ENCODE data around the gene GCKR.
A peak's percentile ranks its signal among the peaks of the same experiment; 100 is the strongest.
"Not testable (repeated sequence)": the region's sequence is repeated elsewhere in the genome, so short reads cannot be mapped to it uniquely, and the experiment has no call there.

Gene GCKR

GRCh38 chr2:27518113-27518781 is 21.6 kb downstream of the GCKR start:
- no peak for DNase-seq (ENCODE audit: low spot score)

DNA sequence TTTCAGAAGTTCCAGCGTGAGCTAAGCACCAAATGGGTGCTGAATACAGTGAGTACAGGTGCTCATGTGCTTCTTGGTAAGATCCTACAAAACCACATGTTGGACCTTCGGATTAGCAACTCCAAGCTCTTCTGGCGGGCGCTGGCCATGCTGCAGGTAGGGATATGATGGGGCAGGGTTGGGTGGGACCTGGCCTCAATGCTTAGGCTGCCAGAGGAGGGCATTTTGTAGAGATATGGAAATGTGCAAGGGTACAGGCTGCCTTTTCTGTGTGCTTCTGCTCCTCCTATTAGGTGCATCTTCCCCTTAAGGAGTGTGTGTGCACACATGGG is 22.1 kb downstream of the GCKR start:
- DNase-seq (ENCODE audit: low spot score): no peak

DNA sequence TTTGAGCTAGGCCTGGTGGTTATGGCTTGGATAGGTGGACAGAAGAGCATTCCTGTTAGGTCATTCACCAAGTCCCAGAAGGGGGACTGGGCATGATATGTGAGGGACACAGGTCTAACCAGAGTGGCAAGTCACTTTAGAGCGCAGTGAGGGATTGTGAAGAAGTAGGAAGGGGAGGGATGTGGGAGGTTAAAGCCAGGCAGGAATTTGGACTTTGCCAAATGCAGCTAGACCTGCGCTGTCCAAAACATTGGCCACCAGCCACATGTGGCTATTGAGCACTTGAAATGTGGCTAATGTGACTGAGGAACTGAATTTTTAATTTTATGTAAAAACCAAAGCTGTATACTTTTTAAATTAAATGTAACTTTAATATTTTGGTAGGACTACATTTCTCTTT is 23.7 kb downstream of the GCKR start:
- no peak for DNase-seq (ENCODE audit: low spot score)

- DNase-seq (ENCODE audit: low spot score): no peak
These were observed 25.8 kb downstream of the GCKR start for GRCh38 chr2:27522400-27522945.

- DNase-seq (ENCODE audit: low spot score): no peak
These were observed 30.5 kb downstream of the GCKR start for GRCh38 chr2:27527182-27527581.

DNA sequence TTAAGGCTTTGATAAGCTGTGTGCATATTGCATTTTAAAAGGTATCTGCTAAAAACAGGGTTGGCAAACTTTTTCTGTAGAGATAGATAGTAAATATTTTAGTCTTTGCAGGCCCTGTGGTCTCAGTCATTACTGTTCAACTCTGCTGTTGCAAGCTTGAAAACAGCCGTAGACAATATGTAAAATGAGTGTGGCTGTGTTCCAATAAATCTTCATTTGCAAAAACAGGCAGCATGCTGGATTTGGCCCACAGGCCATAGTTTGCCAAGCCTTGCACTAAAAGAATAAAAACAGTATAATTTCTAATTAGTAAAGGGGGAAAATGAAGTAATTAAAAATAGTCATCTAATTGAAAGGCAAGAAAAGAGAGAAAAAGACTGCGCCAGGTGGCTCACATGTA is 35.3 kb downstream of the GCKR start:
- DNase-seq (ENCODE audit: low spot score): no peak

DNA sequence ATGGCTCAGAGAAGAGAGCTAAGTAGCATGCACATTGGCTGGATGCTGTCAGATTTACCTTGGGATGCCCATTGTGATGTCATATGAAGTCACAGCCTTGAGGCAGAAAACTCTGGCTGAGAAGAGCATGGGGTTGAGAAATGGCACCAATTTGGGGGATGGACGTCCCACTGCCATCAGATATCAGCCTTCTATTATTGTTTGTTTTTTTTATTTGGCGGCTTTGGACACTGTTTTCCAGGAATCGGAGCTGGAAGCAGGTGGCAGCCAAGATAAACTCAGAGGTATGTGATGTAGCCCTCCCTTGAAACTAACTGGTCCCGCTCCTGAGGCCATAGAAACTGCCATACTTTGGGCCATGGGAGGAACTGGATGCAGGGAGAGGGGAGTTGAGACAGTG is 40.6 kb downstream of the GCKR start:
- DNase-seq (ENCODE audit: low spot score): no peak

DNA sequence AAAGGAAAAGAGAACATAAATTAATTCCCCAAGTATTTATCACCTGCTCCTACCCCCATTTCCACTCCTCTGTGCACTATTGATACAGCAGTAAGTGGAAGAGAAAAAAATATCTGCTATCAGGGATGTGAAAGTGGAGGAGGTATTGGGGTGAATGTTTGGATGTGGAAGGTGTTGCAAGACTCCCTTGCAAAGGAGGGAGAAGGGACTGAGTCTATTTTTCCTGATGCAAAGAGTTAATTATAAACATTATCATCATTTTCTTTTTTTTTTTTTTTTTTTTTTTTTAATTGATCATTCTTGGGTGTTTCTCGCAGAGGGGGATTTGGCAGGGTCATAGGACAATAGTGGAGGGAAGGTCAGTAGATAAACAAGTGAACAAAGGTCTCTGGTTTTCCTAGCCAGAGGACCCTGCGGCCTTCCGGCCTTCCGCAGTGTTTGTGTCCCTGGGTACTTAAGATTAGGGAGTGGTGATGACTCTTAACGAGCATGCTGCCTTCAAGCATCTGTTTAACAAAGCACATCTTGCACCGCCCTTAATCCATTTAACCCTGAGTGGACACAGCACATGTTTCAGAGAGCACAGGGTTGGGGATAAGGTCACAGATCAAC is 42.3 kb downstream of the GCKR start:
- not testable (repeated sequence) for DNase-seq (ENCODE audit: low spot score)

DNA sequence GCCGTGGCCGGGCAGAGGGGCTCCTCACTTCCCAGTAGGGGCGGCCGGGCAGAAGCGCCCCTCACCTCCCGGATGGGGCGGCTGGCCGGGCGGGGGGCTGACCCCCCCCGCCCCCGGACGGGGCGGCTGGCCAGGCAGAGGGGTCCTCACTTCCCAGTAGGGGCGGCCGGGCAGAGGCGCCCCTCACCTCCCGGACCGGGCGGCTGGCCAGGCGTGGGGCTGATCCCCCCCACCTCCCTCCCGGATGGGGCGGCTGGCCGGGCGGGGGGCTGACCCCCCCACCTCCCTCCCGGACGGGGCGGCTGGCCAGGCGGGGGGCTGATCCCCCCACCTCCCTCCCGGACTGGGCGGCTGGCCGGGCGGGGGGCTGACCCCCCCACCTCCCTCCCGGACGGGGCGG is 43.0 kb downstream of the GCKR start:
- DNase-seq (ENCODE audit: low spot score): not testable (repeated sequence)

- DNase-seq (ENCODE audit: low spot score): no peak
These were observed 47.6 kb downstream of the GCKR start for GRCh38 chr2:27544143-27544821.

GRCh38 chr2:27545348-27546141 is 48.9 kb downstream of the GCKR start:
- DNase-seq (ENCODE audit: low spot score): no peak

DNA sequence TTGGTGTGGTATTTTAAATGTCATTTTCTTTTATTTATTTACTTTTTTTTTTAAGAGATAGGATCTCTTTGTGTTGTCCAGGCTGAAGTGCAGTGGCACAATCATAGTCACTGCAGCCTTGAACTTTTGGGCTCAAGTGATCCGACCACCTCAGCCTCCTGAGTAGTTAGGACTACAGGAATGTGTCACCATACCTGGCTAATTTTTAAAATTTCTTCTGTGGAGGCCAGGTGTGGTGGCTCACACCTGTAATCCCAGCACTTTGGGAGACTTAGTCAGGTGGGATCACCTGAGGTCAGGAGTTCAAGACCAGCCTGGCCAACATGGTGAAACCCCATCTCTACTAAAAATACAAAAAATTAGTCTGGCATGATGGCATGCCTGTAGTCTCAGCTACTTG is 52.7 kb downstream of the GCKR start:
- no peak for DNase-seq (ENCODE audit: low spot score)

- DNase-seq (ENCODE audit: low spot score): no peak
These were observed 54.9 kb downstream of the GCKR start for GRCh38 chr2:27551514-27551913.

DNA sequence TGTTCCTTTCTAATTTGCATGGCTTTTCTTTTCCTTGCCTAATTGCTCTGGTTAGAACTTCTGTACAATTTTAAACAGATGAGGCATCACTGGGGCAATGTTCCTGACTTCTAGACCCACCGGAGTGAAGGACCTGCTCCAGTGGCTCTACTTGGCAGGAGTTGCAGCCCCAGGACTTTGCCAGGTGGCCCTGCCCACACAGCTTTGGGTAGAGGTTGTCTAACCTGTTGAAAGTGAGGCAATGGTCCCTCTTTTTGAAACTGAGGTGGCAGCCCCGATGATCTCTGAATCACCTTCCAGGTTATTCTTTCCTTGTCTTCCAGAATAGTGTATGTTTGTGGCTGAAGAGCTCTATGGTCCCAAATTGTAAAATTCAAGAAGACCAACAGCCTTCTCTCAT is 56.3 kb downstream of the GCKR start:
- no peak for DNase-seq (ENCODE audit: low spot score)

- DNase-seq (ENCODE audit: low spot score): not testable (repeated sequence)
These were observed 57.8 kb downstream of the GCKR start for GRCh38 chr2:27554451-27554850.

- DNase-seq (ENCODE audit: low spot score): no peak
These were observed 62.6 kb downstream of the GCKR start for GRCh38 chr2:27559228-27559627.

DNA sequence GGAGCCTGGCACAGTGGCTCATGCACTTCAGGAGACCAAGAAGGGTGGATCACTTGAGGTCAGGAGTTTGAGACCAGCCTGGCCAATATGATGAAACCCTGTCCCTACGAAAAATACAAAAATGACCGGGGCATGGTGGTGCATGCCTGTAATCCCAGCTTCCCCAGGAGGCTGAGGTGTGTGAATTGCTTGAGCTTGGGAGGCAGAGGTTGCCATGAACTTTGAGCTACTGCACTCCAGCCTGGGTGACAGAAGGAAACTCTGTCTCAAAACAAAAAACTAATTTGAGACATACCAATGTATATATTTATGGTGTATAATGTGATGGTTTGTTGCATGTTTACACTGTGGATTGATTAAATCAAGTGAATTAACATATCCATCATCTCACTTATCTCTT is 64.4 kb downstream of the GCKR start:
- DNase-seq (ENCODE audit: low spot score): no peak

DNA sequence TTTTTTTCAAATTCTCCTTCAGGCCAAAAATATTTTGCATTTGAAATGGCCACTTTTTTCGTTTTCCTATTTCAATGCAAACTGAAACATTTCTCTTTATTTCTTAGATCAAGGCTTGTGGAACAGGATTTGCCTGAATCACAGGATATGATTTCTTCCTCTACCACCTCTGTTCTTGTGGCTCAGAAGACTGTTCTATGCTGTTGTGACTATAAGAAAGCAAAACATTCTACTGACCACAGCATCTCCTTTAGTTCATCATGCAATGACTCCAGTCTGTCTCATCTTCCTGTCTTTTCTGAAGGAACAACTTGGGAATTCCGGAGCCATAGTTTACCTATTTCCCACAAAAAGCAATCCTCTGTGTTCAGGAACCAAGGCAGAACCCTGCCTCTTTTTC is 70.0 kb downstream of the GCKR start:
- peak; percentile 65 for DNase-seq (ENCODE audit: low spot score)

GRCh38 chr2:27569398-27569797 is 72.8 kb downstream of the GCKR start:
- no peak for DNase-seq (ENCODE audit: low spot score)

DNA sequence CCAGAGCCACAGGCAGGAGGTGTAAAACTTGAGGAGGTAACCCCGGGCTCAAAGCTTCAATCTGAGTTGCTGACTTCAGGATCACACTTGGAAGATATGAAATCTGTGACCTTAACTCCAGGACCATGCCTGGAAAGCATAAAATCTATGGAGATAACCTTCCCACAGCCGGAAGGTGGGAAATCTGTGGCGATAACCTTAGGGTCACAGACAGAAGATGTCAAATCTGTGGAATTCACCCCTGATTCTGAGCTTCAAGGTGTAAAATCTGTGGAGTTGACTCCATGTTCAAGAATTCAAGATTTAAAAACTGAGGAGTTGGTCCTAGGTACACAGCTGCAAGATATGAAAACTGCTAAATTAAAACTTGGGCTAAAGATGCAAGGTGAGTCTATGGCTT is 74.6 kb downstream of the GCKR start:
- no peak for DNase-seq (ENCODE audit: low spot score)

DNA sequence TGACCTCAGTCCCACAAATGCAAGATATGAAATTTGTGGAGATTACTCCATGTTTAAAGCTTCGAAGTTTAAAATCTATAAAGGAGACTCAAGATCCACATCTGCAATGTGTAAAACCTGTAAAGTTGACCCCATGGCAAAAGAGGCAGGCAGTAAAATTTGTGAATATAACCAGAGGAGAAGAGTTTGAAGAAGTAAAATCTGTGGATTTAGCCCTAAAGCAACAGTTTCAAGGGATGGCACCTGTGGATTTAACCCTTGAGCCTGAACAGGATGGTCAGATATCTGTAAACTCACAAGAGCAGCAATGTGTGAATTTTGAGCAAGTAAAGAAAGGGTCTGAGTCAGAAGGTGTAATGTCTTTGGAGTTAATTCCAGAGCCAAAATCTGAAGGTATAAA is 75.0 kb downstream of the GCKR start:
- DNase-seq (ENCODE audit: low spot score): no peak

- no peak for DNase-seq (ENCODE audit: low spot score)
These were observed 75.8 kb downstream of the GCKR start for GRCh38 chr2:27572439-27572838.

GRCh38 chr2:27572998-27573429 is 76.4 kb downstream of the GCKR start:
- DNase-seq (ENCODE audit: low spot score): no peak
